ENCODE results near the gene FNDC3B.

The FNDC3B gene

GRCh38 chr3:172258624-172259023, 219.2 kb downstream of the FNDC3B start:
- no peak overlapping the region for H3K4me3 ChIP-seq (ENCODE audit: low read depth, low read length)
- DNase-seq (ENCODE audit: low read depth): no peak
- TF ChIP-seq MYC (IDR thresholded peaks at IDR 0.05; ENCODE audit: low read depth, low read length): no peak
- no peak for TF ChIP-seq CTCF (IDR thresholded peaks at IDR 0.05; ENCODE audit: low read depth, low read length)
- TF ChIP-seq POLR2A (IDR thresholded peaks at IDR 0.05; ENCODE audit: extremely low read depth, insufficient read length): no peak
- no peak for TF ChIP-seq MAX (IDR thresholded peaks at IDR 0.05; ENCODE audit: low read depth, low read length)

- TF ChIP-seq CTCF (IDR thresholded peaks at IDR 0.05; ENCODE audit: low read depth, low read length) (no peak), MYC (IDR thresholded peaks at IDR 0.05; ENCODE audit: low read depth, low read length) (no peak), MAX (IDR thresholded peaks at IDR 0.05; ENCODE audit: low read depth, low read length) (no peak), POLR2A (IDR thresholded peaks at IDR 0.05; ENCODE audit: extremely low read depth, insufficient read length) (no peak)
- DNase-seq (ENCODE audit: low read depth): no peak
- H3K4me3 ChIP-seq (ENCODE audit: low read depth, low read length): no peak overlapping the region
Measured at GRCh38 chr3:172259111-172259541, 219.7 kb downstream of the FNDC3B start.

GRCh38 chr3:172259726-172260248, 220.4 kb downstream of the FNDC3B start:
- TF ChIP-seq CTCF (IDR thresholded peaks at IDR 0.05; ENCODE audit: low read depth, low read length) (no peak), POLR2A (IDR thresholded peaks at IDR 0.05; ENCODE audit: extremely low read depth, insufficient read length) (no peak), MAX (IDR thresholded peaks at IDR 0.05; ENCODE audit: low read depth, low read length) (no peak), MYC (IDR thresholded peaks at IDR 0.05; ENCODE audit: low read depth, low read length) (no peak)
- no peak overlapping the region for H3K4me3 ChIP-seq (ENCODE audit: low read depth, low read length)
- no peak for DNase-seq (ENCODE audit: low read depth)

- H3K4me3 ChIP-seq (ENCODE audit: low read depth, low read length): no peak overlapping the region
- no peak for DNase-seq (ENCODE audit: low read depth)
- TF ChIP-seq MAX (IDR thresholded peaks at IDR 0.05; ENCODE audit: low read depth, low read length) (no peak), POLR2A (IDR thresholded peaks at IDR 0.05; ENCODE audit: extremely low read depth, insufficient read length) (no peak), MYC (IDR thresholded peaks at IDR 0.05; ENCODE audit: low read depth, low read length) (no peak), CTCF (IDR thresholded peaks at IDR 0.05; ENCODE audit: low read depth, low read length) (no peak)
Measured at GRCh38 chr3:172260381-172260780, 221.0 kb downstream of the FNDC3B start.

- H3K4me3 ChIP-seq (ENCODE audit: low read depth, low read length): no peak overlapping the region
- no peak for DNase-seq (ENCODE audit: low read depth)
- TF ChIP-seq MAX (IDR thresholded peaks at IDR 0.05; ENCODE audit: low read depth, low read length) (no peak), CTCF (IDR thresholded peaks at IDR 0.05; ENCODE audit: low read depth, low read length) (no peak), POLR2A (IDR thresholded peaks at IDR 0.05; ENCODE audit: extremely low read depth, insufficient read length) (no peak), MYC (IDR thresholded peaks at IDR 0.05; ENCODE audit: low read depth, low read length) (no peak)
Measured at GRCh38 chr3:172261054-172261453, 221.7 kb downstream of the FNDC3B start.
